ENCODE measurements around the gene PGS1.

Gene PGS1

GRCh38 chr17:78338486-78339259 is 39.8 kb upstream of the PGS1 start:
- Histone ChIP-seq H3K4me3 (no peak overlapping the region), H3K27ac (no peak overlapping the region), H3K9me3 (ENCODE audit: low read depth, low read length) (no peaks in the 10 kb centered on the region), H3K9ac (ENCODE audit: insufficient read length) (no peak overlapping the region), H3K36me3 (ENCODE audit: insufficient read depth, low read length) (no peaks in the 10 kb centered on the region)
- no peak for DNase-seq (ENCODE audit: low read depth, low spot score)
- TF ChIP-seq FOXP2 (optimal IDR thresholded peaks at IDR 0.05; ENCODE audit: control extremely low read depth, extremely low read length, insufficient read depth) (no peak), EZH2 (IDR thresholded peaks at IDR 0.05) (no peak), POLR2AphosphoS5 (IDR thresholded peaks at IDR 0.05; ENCODE audit: borderline replicate concordance, low read depth, low read length) (no peak)

GRCh38 chr17:78340183-78340955 is 38.1 kb upstream of the PGS1 start:
- Histone ChIP-seq H3K9me3 (ENCODE audit: low read depth, low read length) (no peaks in the 10 kb centered on the region), H3K27ac (no peak overlapping the region), H3K9ac (ENCODE audit: insufficient read length) (no peak overlapping the region), H3K4me3 (no peak overlapping the region), H3K36me3 (ENCODE audit: insufficient read depth, low read length) (no peaks in the 10 kb centered on the region)
- no peak for DNase-seq (ENCODE audit: low read depth, low spot score)
- TF ChIP-seq FOXP2 (optimal IDR thresholded peaks at IDR 0.05; ENCODE audit: control extremely low read depth, extremely low read length, insufficient read depth) (no peak), EZH2 (IDR thresholded peaks at IDR 0.05) (no peak), POLR2AphosphoS5 (IDR thresholded peaks at IDR 0.05; ENCODE audit: borderline replicate concordance, low read depth, low read length) (no peak)

DNA sequence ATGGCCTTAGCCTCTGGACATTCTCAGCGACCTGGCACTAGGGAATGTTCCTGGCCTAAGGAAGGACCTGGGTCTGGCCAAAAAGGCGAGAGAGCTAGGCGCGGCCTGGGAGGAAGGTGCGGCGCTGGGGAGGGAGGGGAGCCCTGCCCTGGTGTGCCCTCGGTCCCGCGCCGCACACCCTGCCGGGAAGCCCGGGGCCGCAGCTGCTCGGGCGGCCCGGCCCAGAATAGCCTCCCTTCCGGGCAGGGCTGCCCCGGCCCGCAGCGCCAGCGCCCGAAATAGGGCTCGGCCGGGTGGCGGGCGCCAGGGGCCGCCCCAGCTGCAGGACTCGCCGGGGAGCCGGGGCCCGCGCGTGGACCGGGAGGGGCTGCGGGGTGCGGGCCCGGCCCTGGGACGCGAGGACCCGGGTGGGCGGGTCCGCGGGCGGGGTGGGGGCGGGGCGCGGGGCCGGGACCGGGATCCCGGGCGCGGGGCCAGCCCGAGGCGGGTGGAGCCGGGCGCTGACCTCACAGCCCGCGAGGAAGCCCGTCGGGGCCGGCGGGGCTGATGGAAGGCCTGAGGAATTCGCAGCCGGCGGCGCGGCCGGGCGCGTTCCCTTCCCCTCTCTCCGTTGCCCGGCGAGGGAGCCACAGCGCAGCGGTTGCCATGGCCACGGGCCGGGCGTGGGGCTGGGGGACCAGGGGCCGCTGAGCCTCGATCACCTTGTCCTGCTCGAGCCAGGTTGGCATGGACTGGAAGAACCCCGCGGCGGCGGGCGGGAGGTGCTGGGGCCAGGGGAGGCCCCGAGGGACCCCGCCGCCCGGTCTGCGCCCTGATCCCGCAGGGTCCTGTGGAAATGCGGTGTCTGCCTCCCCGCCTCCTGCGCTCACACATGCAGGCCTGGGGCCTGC is 36.6 kb upstream of the PGS1 start:
- TF ChIP-seq POLR2AphosphoS5 (IDR thresholded peaks at IDR 0.05; ENCODE audit: borderline replicate concordance, low read depth, low read length), result no peak
- no peak for TF ChIP-seq FOXP2 (optimal IDR thresholded peaks at IDR 0.05; ENCODE audit: control extremely low read depth, extremely low read length, insufficient read depth)
- no peak for TF ChIP-seq EZH2 (IDR thresholded peaks at IDR 0.05)
- no peak overlapping the region for H3K4me3 ChIP-seq
- DNase-seq (ENCODE audit: low read depth, low spot score), result no peak
- H3K9ac ChIP-seq (ENCODE audit: insufficient read length), result no peak overlapping the region
- H3K9me3 ChIP-seq (ENCODE audit: low read depth, low read length), result no peaks in the 10 kb centered on the region
- no peaks in the 10 kb centered on the region for H3K36me3 ChIP-seq (ENCODE audit: insufficient read depth, low read length)
- H3K27ac ChIP-seq, result no peak overlapping the region

DNA sequence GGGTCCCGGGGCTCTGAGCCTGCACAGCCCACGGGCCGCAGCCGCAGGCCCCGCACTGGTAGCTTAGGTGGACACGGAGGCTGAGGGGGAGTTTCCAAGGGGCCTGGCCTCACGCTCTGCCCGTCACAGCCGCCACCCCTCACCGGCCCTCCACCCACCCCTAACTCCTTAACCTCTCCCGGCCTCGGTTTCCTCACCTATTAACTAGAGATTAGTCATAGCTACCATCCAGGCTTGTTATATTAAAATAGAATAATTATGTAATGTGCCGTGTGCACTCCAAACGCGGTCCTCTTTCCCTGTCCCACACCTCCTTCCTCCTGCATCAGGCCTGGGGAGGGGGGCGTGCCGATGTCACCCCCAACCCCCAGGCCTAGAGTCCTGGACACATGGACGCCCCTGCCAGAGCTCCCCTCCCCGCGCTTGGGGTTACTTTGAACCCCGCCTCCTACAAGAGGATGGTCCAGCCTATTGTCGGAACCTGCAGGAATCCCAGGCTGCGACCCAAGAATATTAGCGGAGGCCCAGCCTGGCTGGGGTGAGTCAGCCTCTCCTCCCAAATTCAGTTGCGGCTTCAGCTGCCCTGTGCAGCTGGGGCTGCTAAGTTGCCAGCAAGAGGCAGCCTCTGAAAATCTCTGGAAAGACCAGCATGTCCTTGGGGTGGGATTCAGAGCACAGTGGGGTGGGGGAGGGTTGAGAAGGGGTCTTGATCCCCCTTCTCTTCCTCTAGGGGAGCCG is 35.8 kb upstream of the PGS1 start:
- H3K9me3 ChIP-seq (ENCODE audit: low read depth, low read length), result no peaks in the 10 kb centered on the region
- no peak overlapping the region for H3K4me3 ChIP-seq
- TF ChIP-seq POLR2AphosphoS5 (IDR thresholded peaks at IDR 0.05; ENCODE audit: borderline replicate concordance, low read depth, low read length), result no peak
- TF ChIP-seq EZH2 (IDR thresholded peaks at IDR 0.05), result no peak
- no peak for TF ChIP-seq FOXP2 (optimal IDR thresholded peaks at IDR 0.05; ENCODE audit: control extremely low read depth, extremely low read length, insufficient read depth)
- H3K36me3 ChIP-seq (ENCODE audit: insufficient read depth, low read length), result no peaks in the 10 kb centered on the region
- H3K27ac ChIP-seq, result no peak overlapping the region
- no peak for DNase-seq (ENCODE audit: low read depth, low spot score)
- no peak overlapping the region for H3K9ac ChIP-seq (ENCODE audit: insufficient read length)

DNA sequence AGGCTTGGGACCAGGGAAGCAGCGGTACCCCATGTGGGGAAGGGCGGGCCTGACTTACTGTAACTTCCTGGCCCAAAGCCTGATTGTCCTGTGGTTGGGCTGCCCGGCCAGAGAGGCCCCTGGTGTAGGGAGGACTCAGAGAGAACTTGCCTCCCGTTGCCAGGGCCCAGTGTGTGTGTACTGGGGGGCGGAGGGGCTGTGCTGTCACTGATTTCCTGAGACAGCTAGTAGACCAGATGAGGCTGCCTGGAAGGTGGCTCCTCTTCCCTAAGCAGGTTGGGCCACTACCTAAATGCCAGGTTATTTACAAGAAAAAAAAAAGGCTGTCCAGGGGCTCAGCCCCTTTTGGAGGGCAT is 35.3 kb upstream of the PGS1 start:
- no peaks in the 10 kb centered on the region for H3K9me3 ChIP-seq (ENCODE audit: low read depth, low read length)
- no peaks in the 10 kb centered on the region for H3K36me3 ChIP-seq (ENCODE audit: insufficient read depth, low read length)
- no peak overlapping the region for H3K4me3 ChIP-seq
- TF ChIP-seq FOXP2 (optimal IDR thresholded peaks at IDR 0.05; ENCODE audit: control extremely low read depth, extremely low read length, insufficient read depth), result no peak
- TF ChIP-seq POLR2AphosphoS5 (IDR thresholded peaks at IDR 0.05; ENCODE audit: borderline replicate concordance, low read depth, low read length), result no peak
- TF ChIP-seq EZH2 (IDR thresholded peaks at IDR 0.05), result no peak
- no peak overlapping the region for H3K9ac ChIP-seq (ENCODE audit: insufficient read length)
- no peak for DNase-seq (ENCODE audit: low read depth, low spot score)
- H3K27ac ChIP-seq, result no peak overlapping the region

DNA sequence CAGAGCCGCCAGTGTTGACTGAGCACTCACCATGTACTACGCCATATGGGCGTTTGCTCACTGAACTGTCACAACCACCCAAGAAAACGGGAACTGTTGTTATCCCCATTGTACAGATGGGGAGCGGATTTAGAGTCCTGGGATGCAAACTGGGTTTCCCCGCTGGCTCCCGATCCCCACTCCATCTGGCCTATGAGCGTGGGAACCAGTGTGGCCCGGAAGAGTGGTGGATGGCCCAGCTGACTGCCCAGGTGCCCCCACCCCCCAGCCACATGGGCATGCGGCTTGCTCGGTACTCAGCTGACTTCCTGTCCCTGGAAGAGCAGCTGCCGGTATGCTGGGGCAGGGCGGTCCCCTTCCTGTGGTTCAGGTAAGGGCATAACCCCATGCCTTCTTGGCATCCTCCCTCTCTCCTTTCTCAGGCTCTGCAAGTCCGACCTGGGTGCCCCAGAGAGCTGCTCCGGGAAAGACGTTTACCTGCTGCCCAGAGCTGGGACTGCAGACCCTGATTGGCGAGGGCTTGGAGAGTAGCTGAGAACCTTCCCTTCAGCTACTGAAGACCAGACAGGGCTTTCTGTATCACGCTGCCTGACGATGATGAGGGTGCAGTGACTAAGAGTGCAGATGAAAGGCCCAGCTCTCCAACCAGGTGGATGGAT is 34.8 kb upstream of the PGS1 start:
- no peaks in the 10 kb centered on the region for H3K9me3 ChIP-seq (ENCODE audit: low read depth, low read length)
- no peak overlapping the region for H3K27ac ChIP-seq
- no peaks in the 10 kb centered on the region for H3K36me3 ChIP-seq (ENCODE audit: insufficient read depth, low read length)
- no peak for DNase-seq (ENCODE audit: low read depth, low spot score)
- no peak for TF ChIP-seq POLR2AphosphoS5 (IDR thresholded peaks at IDR 0.05; ENCODE audit: borderline replicate concordance, low read depth, low read length)
- TF ChIP-seq FOXP2 (optimal IDR thresholded peaks at IDR 0.05; ENCODE audit: control extremely low read depth, extremely low read length, insufficient read depth), result no peak
- no peak for TF ChIP-seq EZH2 (IDR thresholded peaks at IDR 0.05)
- H3K4me3 ChIP-seq, result no peak overlapping the region
- H3K9ac ChIP-seq (ENCODE audit: insufficient read length), result no peak overlapping the region

DNA sequence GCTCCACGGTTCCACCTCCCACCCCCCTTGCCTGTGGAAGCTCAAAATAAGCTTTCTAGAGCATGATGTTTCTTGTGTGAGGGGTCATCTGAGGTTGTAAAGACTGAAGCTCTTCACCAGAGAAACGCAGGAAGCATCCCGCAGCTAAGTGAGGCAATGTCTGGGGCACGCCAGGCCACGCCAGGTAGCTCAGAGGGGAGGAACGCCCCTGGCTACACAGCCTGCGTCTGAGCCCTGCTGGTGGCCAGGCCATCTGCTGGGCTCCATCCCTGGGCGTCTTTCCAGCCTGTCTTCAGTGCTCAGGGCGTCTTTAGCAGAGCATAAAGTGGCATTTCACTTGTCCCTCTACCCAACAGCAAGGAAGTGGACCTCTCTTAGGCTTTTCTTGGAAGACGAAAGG is 33.8 kb upstream of the PGS1 start:
- no peak overlapping the region for H3K9ac ChIP-seq (ENCODE audit: insufficient read length)
- H3K27ac ChIP-seq, result no peak overlapping the region
- no peak for TF ChIP-seq FOXP2 (optimal IDR thresholded peaks at IDR 0.05; ENCODE audit: control extremely low read depth, extremely low read length, insufficient read depth)
- no peak for TF ChIP-seq POLR2AphosphoS5 (IDR thresholded peaks at IDR 0.05; ENCODE audit: borderline replicate concordance, low read depth, low read length)
- TF ChIP-seq EZH2 (IDR thresholded peaks at IDR 0.05), result no peak
- H3K9me3 ChIP-seq (ENCODE audit: low read depth, low read length), result no peaks in the 10 kb centered on the region
- DNase-seq (ENCODE audit: low read depth, low spot score), result no peak
- H3K36me3 ChIP-seq (ENCODE audit: insufficient read depth, low read length), result no peaks in the 10 kb centered on the region
- H3K4me3 ChIP-seq, result no peak overlapping the region
